Spleen (tissue), 7 donors: ENCODE results near the gene MYO18B.

Experiments
- CTCF ChIP-seq, 11 experiments: fragments of 200-600 bp in 7 of 11; fragments of 450-650 bp in 4 of 11; sonication (generic) in 4 of 11; IDR thresholded peaks in 8 of 11; conservative IDR thresholded peaks in 3 of 11; 1 replicate in 7 of 11; 2 replicates in 4 of 11; pipeline versions ENCODE4 v1.4.0 to v1.8.0; 2016 to 2021; ENCODE audit warnings: antibody characterized with exemption in 11 of 11, inconsistent platforms in 4 of 11, mild to moderate bottlenecking in 1 of 11
- POLR2A ChIP-seq, 3 donors: fragments of 450-650 bp; IDR thresholded peaks; one replicate each; pipeline ENCODE4 v1.5.1; 2017; ENCODE audit warnings: antibody characterized with exemption in 3 of 3, mild to moderate bottlenecking in 1 of 3
- POLR2AphosphoS5 ChIP-seq, 3 donors: sonication (generic); formaldehyde crosslinking; IDR thresholded peaks; one replicate each; pipeline ENCODE4 v1.5.1; 2017; ENCODE audit warnings: antibody characterized with exemption in 3 of 3
- donor health status: DM: no; HTN: no; CAD: no; lungs with moderate emphysema.
- donor health status: DM: no; HTN: no; CAD: no.
- donor health status: DM: no; HTN: no; CAD: no.

GRCh38 chr22:25834490-25834889, 92.5 kb downstream of the MYO18B start:
- no peak for TF ChIP-seq CTCF (IDR thresholded peaks at IDR 0.05 in 8 of 11, conservative IDR thresholded peaks at IDR 0.05 in 3 of 11)
- no peak for TF ChIP-seq POLR2AphosphoS5 (IDR thresholded peaks at IDR 0.05)
- TF ChIP-seq POLR2A (IDR thresholded peaks at IDR 0.05) = no peak
